ENCODE data around the gene ATP6V1E1. TPM values are rescaled to one million over a fixed set of nuclear protein-coding genes. Genes with fewer than 3 reads are reported as not detected.

Gene ATP6V1E1
- total and polyA plus RNA-seq, 5 experiments from 2014 or later = 66.6 to 98.6 (median 86.9) TPM

GRCh38 chr22:17631076-17631565 is 2.6 kb upstream of the ATP6V1E1 start:
- POLR2A ChIA-PET = interaction anchor here (0.6 to 0.7 kb wide), 2 partner anchors 11 to 576 kb away, joined by 3 to 7 read pairs; no protein-coding TSS in a partner anchor
- Mint-ChIP-seq H3K27ac (peak overlapping the region in 3 of 10 donors; percentile 20 to 63 (median 38)), H3K9me3 (no peaks in the 10 kb centered on the region), H3K4me3 (peak overlapping the region in 3 of 10 donors; percentile 18 to 38 (median 25)), H3K27me3 (no peaks in the 10 kb centered on the region), H3K4me1 (peaks cover 2 to 22% (median 12%) of the 10 kb centered on the region in 4 donors), H3K36me3 (peaks cover 0 to 2% (median 0%) of the 10 kb centered on the region in 3 donors)
- no peak for ATAC-seq
- DNase-seq = no peak

DNA sequence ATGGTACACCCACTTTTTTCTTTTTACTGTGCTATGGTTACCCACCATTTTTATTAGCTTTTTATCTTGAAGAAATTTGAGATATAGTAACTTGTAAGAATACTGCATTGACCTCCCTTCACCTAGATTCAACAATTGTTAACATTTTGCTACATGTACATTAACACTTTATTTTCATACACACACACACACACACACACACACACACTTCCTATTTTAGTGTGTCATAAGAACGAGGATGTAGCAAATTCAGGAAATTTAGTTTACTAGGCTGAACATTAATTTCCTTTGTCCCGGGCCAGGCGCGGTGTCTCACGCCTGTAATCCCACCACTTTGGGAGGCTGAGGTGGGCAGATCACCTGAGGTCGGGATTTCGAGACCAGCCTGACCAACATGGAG is 1.1 kb upstream of the ATP6V1E1 start:
- Mint-ChIP-seq H3K27ac (peak overlapping the region in 5 of 10 donors; percentile 11 to 99 (median 80)), H3K9me3 (no peaks in the 10 kb centered on the region), H3K4me3 (peak overlapping the region in 9 of 10 donors; percentile 26 to 99 (median 91)), H3K4me1 (peaks cover 2 to 35% (median 20%) of the 10 kb centered on the region in 4 donors), H3K27me3 (no peaks in the 10 kb centered on the region), H3K36me3 (peaks cover 0 to 15% (median 0%) of the 10 kb centered on the region in 3 donors)
- ATAC-seq = no peak
- POLR2A ChIA-PET = no interaction called here
- DNase-seq = no peak

- H3K36me3 Mint-ChIP-seq = peaks cover 0 to 18% (median 0%) of the 10 kb centered on the region in 3 donors
- H3K9me3 Mint-ChIP-seq = no peaks in the 10 kb centered on the region
- no peak for DNase-seq
- peak overlapping the region; percentile 91 to 99 (median 96) for H3K4me3 Mint-ChIP-seq
- peaks cover 2 to 40% (median 23%) of the 10 kb centered on the region in 4 donors for H3K4me1 Mint-ChIP-seq
- POLR2A ChIA-PET = no interaction called here
- H3K27me3 Mint-ChIP-seq = no peaks in the 10 kb centered on the region
- no peak for ATAC-seq
- H3K27ac Mint-ChIP-seq = peak overlapping the region; percentile 96 to 99 (median 98)
Measured at GRCh38 chr22:17629173-17629489, 582 bp upstream of the ATP6V1E1 start.

GRCh38 chr22:17627961-17628405 is 566 bp downstream of the ATP6V1E1 start:
- Mint-ChIP-seq H3K4me1 (peaks cover 2 to 48% (median 30%) of the 10 kb centered on the region in 4 donors), H3K4me3 (peak overlapping the region; percentile 91 to 99 (median 96)), H3K27ac (peak overlapping the region; percentile 96 to 99 (median 98)), H3K27me3 (no peaks in the 10 kb centered on the region), H3K9me3 (no peaks in the 10 kb centered on the region), H3K36me3 (peaks cover 0 to 30% (median 1%) of the 10 kb centered on the region in 3 donors)
- ATAC-seq (no peak), DNase-seq (no peak)
- POLR2A ChIA-PET = interaction anchor here (0.6 kb wide), 1 partner anchor 550 kb away, joined by 3 read pairs; no protein-coding TSS in a partner anchor

DNA sequence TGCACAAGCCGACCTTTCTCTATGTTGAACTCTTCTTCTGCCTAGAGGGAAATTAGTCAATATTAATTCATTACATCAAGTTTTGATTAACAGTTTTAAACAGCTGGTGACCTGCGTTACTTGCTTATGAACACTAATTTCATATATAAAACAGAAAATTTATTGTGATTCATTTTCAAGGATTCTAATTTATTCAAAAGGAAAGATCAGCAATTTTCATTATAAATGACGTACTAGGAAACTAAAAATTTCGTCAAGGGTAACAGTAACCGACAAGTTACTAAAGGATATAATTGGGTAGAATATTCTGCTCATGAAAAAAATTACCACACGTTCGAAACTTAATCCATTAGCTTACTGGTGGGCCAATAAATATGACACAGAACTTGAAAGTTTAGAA is 15.3 kb downstream of the ATP6V1E1 start:
- Mint-ChIP-seq H3K27me3 (no peaks in the 10 kb centered on the region), H3K9me3 (no peaks in the 10 kb centered on the region), H3K4me1 (peaks cover 0 to 6% (median 4%) of the 10 kb centered on the region in 4 donors), H3K27ac (peak overlapping the region in 1 of 10 donors; percentile 69), H3K36me3 (peaks cover 0 to 82% (median 21%) of the 10 kb centered on the region in 3 donors), H3K4me3 (no peak overlapping the region)
- no peak for DNase-seq
- no peak for ATAC-seq
- POLR2A ChIA-PET = no interaction called here

GRCh38 chr22:17612057-17612456 is 16.5 kb downstream of the ATP6V1E1 start:
- ATAC-seq (no peak), DNase-seq (no peak)
- H3K27ac Mint-ChIP-seq = peak overlapping the region in 1 of 10 donors; percentile 3
- peaks cover 0 to 72% (median 19%) of the 10 kb centered on the region in 3 donors for H3K36me3 Mint-ChIP-seq
- no peaks in the 10 kb centered on the region for H3K27me3 Mint-ChIP-seq
- POLR2A ChIA-PET = no interaction called here
- no peaks in the 10 kb centered on the region for H3K9me3 Mint-ChIP-seq
- no peak overlapping the region for H3K4me3 Mint-ChIP-seq
- H3K4me1 Mint-ChIP-seq = peaks cover 0 to 6% (median 4%) of the 10 kb centered on the region in 4 donors

- no peak overlapping the region for H3K27ac Mint-ChIP-seq
- DNase-seq = no peak
- POLR2A ChIA-PET = no interaction called here
Measured at GRCh38 chr22:17607891-17608521, 20.5 kb downstream of the ATP6V1E1 start.

GRCh38 chr22:17606496-17606895 is 22.1 kb downstream of the ATP6V1E1 start:
- H3K4me1 Mint-ChIP-seq = peaks cover 0 to 13% (median 5%) of the 10 kb centered on the region in 4 donors
- POLR2A ChIA-PET = no interaction called here
- H3K27me3 Mint-ChIP-seq = no peaks in the 10 kb centered on the region
- H3K36me3 Mint-ChIP-seq = peaks cover 0 to 50% (median 9%) of the 10 kb centered on the region in 3 donors
- ATAC-seq (no peak), DNase-seq (no peak)
- no peaks in the 10 kb centered on the region for H3K9me3 Mint-ChIP-seq
- H3K4me3 Mint-ChIP-seq = no peak overlapping the region
- H3K27ac Mint-ChIP-seq = no peak overlapping the region

More at GRCh38 chr22:17607891-17608521, 20.5 kb downstream of the ATP6V1E1 start:
- H3K4me3 Mint-ChIP-seq = no peak overlapping the region
- no peaks in the 10 kb centered on the region for H3K27me3 Mint-ChIP-seq
- ATAC-seq = no peak
- H3K9me3 Mint-ChIP-seq = no peaks in the 10 kb centered on the region
- peaks cover 0 to 57% (median 15%) of the 10 kb centered on the region in 3 donors for H3K36me3 Mint-ChIP-seq
- H3K4me1 Mint-ChIP-seq = peaks cover 0 to 15% (median 5%) of the 10 kb centered on the region in 4 donors

DNA sequence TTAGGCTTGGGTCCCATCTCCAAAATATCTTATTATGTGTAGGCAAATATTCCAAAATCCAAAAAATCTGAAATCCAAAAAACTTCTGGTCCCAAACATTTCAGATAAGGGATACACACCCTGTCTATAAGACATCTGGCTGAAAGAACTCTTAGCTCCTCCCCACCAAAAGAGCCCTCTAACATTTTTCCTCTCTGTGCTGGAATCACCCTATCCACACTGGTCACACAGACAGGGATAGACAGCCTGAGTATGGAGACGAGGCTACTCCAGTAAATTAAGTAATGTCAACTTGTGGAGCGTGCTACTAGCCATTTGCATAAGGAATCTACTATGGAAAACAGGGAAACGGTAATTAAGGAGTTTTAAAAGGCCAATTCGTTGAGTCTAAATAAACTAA is 24.9 kb downstream of the ATP6V1E1 start:
- POLR2A ChIA-PET = no interaction called here
- H3K4me3 Mint-ChIP-seq = no peak overlapping the region
- no peaks in the 10 kb centered on the region for H3K9me3 Mint-ChIP-seq
- peaks cover 4 to 56% (median 6%) of the 10 kb centered on the region in 3 donors for H3K36me3 Mint-ChIP-seq
- H3K27ac Mint-ChIP-seq = peak overlapping the region in 4 of 10 donors; percentile 24 to 81 (median 63)
- DNase-seq = no peak
- no peaks in the 10 kb centered on the region for H3K27me3 Mint-ChIP-seq
- peaks cover 0 to 17% (median 0%) of the 10 kb centered on the region in 4 donors for H3K4me1 Mint-ChIP-seq
- no peak for ATAC-seq

GRCh38 chr22:17601031-17601430 is 27.5 kb downstream of the ATP6V1E1 start:
- Mint-ChIP-seq H3K36me3 (peaks cover 16 to 75% (median 23%) of the 10 kb centered on the region in 3 donors), H3K4me3 (no peak overlapping the region), H3K27me3 (no peaks in the 10 kb centered on the region), H3K9me3 (no peaks in the 10 kb centered on the region), H3K4me1 (peaks cover 0 to 15% (median under 1%) of the 10 kb centered on the region in 4 donors), H3K27ac (peak overlapping the region in 7 of 10 donors; percentile 35 to 66 (median 60))
- no peak for ATAC-seq
- no peak for DNase-seq
- POLR2A ChIA-PET = no interaction called here

DNA sequence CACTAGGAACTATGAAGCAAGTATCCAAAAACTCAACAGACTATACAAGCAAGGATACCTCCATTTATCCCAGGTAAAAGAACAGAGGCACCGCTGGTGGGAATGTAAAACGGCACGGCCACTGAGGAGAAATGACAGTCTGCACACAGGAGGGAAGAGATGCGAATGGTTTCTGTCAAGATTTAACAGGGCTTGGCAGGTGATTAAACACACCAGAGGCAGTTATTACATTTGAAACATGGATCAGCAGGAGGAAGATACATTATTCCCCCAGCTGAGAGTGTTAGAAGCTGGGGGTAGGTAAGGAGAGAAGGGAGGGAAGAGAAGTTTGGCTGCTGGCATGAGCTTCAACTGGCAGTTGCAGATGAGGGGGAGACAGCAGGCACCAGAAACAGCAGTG is 30.2 kb downstream of the ATP6V1E1 start:
- peaks cover 16 to 89% (median 29%) of the 10 kb centered on the region in 3 donors for H3K36me3 Mint-ChIP-seq
- no peaks in the 10 kb centered on the region for H3K27me3 Mint-ChIP-seq
- POLR2A ChIA-PET = no interaction called here
- no peak overlapping the region for H3K4me3 Mint-ChIP-seq
- ATAC-seq (no peak), DNase-seq (no peak)
- H3K27ac Mint-ChIP-seq = peak overlapping the region in 1 of 10 donors; percentile 34
- peaks cover 0 to 9% (median 3%) of the 10 kb centered on the region in 4 donors for H3K4me1 Mint-ChIP-seq
- H3K9me3 Mint-ChIP-seq = no peaks in the 10 kb centered on the region

- no peak overlapping the region for H3K4me3 Mint-ChIP-seq
- H3K36me3 Mint-ChIP-seq = peaks cover 16 to 95% (median 32%) of the 10 kb centered on the region in 3 donors
- H3K27ac Mint-ChIP-seq = no peak overlapping the region
- ATAC-seq (no peak), DNase-seq (no peak)
- H3K4me1 Mint-ChIP-seq = peaks cover 0 to 9% (median 3%) of the 10 kb centered on the region in 4 donors
- no peaks in the 10 kb centered on the region for H3K27me3 Mint-ChIP-seq
- H3K9me3 Mint-ChIP-seq = no peaks in the 10 kb centered on the region
- POLR2A ChIA-PET = no interaction called here
Measured at GRCh38 chr22:17597217-17597616, 31.3 kb downstream of the ATP6V1E1 start.

DNA sequence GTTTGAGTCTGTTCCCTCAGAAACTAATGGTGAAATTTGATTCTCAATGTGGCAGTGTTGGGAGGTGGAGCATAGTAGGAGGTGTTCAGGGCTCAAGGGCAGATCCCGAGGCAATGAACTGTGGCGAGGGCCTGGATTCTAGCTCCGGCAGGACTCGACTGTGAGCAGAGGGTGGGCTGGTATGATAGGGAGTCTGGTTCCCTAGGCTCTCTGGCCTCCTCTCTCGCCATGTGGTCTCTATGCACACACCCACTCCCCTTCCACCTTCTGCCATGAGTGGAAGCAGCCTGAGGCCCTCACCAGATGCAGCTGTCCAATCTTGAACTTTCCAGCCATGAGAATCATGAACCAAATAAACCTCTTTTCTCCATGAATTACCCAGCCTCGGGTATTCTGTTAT is 32.3 kb downstream of the ATP6V1E1 start:
- no peaks in the 10 kb centered on the region for H3K27me3 Mint-ChIP-seq
- no peak overlapping the region for H3K4me3 Mint-ChIP-seq
- H3K36me3 Mint-ChIP-seq = peaks cover 16 to 100% (median 38%) of the 10 kb centered on the region in 3 donors
- ATAC-seq = no peak
- DNase-seq = no peak
- POLR2A ChIA-PET = no interaction called here
- H3K9me3 Mint-ChIP-seq = no peaks in the 10 kb centered on the region
- H3K27ac Mint-ChIP-seq = peak overlapping the region in 3 of 10 donors; percentile 8 to 76 (median 58)
- peaks cover 0 to 9% (median 3%) of the 10 kb centered on the region in 4 donors for H3K4me1 Mint-ChIP-seq
